ENCODE measurements around the gene OXLD1.

Gene OXLD1

DNA sequence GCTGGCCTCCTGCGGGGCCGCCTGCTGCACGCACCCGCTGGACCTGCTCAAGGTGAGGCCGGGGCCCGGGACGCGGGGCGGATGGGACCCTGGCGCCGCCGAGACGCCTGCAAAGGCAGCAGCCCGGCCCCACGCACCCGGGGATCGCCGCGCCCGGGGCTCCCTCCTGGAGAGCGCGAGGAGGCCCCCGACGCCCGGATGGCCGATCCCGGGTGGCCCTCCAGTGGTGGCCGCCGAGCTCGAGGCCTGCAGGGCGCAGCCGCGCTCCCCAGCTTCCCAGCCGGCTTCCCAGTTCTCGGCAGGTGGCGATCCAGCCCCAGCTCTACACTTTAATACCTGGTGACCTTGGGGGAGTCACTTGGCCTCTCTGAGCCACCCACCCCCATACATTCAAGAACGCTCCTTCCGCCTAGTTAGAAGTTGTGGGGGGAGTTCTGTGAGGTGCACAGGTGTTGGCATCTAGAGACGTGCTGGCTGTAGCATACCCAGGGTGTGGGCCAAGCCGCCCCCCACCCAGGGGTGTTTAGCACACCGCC, 46.1 kb upstream of the OXLD1 start:
- peak overlapping the region; percentile 65 for H3K4me3 ChIP-seq (replicated peaks; ENCODE audit: low read depth, low read length)
- DNase-seq (ENCODE audit: extremely low read depth, low read depth) = no peak
- TF ChIP-seq, protein P1, sequence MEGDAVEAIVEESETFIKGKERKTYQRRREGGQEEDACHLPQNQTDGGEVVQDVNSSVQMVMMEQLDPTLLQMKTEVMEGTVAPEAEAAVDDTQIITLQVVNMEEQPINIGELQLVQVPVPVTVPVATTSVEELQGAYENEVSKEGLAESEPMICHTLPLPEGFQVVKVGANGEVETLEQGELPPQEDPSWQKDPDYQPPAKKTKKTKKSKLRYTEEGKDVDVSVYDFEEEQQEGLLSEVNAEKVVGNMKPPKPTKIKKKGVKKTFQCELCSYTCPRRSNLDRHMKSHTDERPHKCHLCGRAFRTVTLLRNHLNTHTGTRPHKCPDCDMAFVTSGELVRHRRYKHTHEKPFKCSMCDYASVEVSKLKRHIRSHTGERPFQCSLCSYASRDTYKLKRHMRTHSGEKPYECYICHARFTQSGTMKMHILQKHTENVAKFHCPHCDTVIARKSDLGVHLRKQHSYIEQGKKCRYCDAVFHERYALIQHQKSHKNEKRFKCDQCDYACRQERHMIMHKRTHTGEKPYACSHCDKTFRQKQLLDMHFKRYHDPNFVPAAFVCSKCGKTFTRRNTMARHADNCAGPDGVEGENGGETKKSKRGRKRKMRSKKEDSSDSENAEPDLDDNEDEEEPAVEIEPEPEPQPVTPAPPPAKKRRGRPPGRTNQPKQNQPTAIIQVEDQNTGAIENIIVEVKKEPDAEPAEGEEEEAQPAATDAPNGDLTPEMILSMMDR (IDR thresholded peaks at IDR 0.05; ENCODE audit: low read depth, low read length, missing control alignments) = no peak

DNA sequence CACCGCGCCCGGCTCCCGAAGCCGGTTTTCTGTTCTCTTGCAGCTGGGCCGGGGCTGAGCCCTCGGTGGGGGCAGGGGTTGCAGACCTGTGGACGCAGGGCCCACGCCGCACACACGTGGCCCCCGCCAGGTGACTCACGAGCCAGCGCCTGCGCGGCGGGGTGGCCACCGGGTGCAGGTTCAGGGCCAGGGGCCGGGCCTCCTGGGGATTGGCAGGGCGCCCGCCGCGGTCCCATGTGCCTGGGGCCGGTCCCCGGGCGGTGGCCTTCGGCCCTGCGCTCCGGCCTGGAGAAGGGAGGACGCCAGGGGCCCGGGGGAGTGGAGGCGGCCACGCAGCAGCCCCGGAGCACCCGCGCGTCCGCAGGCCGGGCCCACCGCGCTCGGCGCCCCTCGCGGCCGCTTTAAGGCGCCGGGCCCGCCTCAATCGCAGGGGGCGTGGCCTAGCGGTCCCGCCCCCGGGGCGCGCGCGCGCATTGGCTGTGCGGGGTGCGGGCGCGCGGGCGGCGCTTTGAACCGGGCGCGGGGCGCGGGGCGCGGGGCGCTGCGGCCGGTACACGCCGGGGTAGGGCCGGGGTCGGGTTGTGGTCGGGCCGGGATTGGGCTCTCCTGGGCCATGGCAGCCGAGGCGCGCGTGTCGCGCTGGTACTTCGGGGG, 45.5 kb upstream of the OXLD1 start, which contains the start of gene SLC25A10:
SLC25A10 (plus strand) TSS at position 471 of the 654 bp plus-strand sequence; CDS start at position 614, 143 bp downstream.
- TF ChIP-seq, protein P1 (IDR thresholded peaks at IDR 0.05; ENCODE audit: low read depth, low read length, missing control alignments) = no peak
- no peak for DNase-seq (ENCODE audit: extremely low read depth, low read depth)
- peak within 1 kb of the TSS; percentile 65 for H3K4me3 ChIP-seq (replicated peaks; ENCODE audit: low read depth, low read length)

DNA sequence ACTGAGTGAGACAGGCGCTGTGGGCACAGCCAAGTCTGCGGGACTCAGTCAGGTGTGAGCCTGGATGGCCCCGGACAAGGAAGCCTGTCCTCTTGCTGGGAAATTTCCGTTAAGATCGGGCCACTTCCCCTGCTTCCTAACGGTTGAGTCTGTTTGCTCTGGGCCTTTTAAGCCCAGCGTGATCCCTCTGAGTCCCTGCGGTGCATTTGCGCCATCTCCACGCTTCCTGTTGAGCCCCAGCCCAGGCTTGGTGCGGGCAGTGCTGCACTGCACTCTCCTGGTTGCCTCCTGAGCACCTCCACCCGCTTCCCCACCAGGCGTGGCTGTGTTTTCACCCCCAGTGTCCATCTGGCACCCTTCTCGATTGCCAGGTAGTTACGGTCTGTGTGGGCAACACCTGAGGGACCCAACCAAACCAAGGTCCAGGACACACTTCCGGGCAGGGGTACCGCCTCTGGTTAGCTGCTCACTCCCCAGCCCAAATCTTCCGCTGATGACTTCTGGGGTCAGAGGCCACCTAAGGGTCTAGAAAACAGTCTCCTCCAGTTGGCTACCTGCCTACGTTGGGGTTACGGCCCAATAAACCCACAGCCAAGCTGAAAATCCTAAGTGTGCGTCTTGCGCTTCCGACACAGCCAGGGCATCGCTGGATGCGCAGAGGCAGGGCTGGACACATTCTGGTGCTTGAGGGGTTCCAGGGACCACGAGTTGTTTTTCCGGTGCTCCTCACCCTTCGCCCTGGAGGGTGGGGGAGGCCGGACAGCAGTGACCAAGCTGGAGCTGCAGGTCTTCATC, 44.3 kb upstream of the OXLD1 start:
- TF ChIP-seq, protein P1 (IDR thresholded peaks at IDR 0.05; ENCODE audit: low read depth, low read length, missing control alignments) = no peak

DNA sequence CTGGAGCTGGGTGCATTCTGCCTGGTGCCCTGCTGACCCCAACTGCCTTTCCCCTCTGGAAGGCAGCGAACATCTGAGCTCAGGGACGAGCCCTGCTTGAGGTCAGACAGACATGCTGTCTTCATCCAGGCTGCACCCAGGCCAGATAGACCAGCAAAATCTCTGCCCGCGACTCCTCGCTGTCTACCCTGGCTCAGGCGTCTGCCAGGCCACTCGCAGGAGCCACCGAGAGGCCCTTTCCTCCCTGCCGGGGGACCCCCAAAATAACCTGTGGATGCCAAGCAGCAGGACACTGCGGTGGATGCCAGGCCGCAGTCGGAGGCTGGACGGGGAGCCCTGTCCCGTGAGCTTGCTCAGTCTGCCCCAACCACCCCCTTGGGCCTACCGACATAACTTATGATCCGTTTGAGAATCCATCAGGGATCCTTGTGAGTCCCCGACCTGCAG, 42.4 kb upstream of the OXLD1 start:
- no peak overlapping the region for H3K4me3 ChIP-seq (replicated peaks; ENCODE audit: low read depth, low read length)
- DNase-seq (ENCODE audit: extremely low read depth, low read depth) = no peak
- TF ChIP-seq, protein P1 (IDR thresholded peaks at IDR 0.05; ENCODE audit: low read depth, low read length, missing control alignments) = no peak

More for the DNA sequence above, 44.3 kb upstream of the OXLD1 start:
- H3K4me3 ChIP-seq (replicated peaks; ENCODE audit: low read depth, low read length) = peak overlapping the region; percentile 36
- no peak for DNase-seq (ENCODE audit: extremely low read depth, low read depth)

DNA sequence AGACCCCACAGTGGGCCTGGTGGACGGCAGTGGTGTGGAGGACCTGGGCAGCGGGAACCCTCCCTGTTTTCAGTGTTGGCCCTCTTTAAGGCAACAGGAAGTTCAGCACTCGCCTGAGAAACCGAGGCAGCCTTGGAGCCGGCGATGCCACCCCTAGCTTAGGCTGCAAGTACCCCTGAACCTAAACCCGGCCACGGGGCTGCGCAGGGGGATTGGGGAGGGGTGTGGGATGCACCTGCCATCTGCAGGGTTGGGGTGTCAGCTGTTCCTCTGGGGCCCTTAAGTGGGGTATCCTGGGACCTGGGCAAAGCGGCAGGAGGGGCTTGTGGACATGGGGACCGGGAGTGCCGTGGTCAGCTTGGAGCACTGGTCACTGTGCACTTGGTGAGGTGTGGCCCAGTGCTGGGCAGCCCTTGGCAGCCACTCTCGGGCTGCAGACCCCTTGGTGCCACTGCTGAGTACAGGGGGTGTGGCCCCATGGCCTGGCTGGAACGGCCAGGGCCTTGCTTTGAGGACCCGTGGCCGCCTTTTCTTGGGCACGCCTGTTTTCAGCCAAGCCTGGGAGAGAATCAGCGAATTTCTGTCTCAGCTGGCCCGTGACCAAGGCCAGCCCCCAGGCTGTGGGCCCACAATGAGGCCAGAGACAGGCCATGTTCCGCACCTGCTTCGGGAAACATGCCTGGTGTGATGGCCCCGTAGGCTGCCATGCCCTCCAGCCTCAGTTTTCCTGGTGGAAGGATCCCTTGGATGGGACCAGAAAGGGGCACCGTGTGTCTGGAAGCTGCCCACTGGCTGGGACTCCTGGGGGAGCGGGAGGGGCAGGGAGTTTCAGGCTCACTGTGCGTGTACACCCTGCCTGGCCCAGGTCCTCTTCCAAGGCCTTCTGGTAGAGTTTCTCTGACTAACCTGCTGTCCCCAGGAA, 41.6 kb upstream of the OXLD1 start:
- TF ChIP-seq, protein P1 (IDR thresholded peaks at IDR 0.05; ENCODE audit: low read depth, low read length, missing control alignments) = no peak
- no peak overlapping the region for H3K4me3 ChIP-seq (replicated peaks; ENCODE audit: low read depth, low read length)
- no peak for DNase-seq (ENCODE audit: extremely low read depth, low read depth)
